HepG2 (cell line): Measurements from ENCODE around the gene LDLRAD3. TPM values are rescaled to one million over a fixed set of nuclear protein-coding genes. Genes with fewer than 3 reads are reported as not detected.

Experiments used
- ATAC-seq: fragments of 200-7000 bp; cut with Tn5 transposase; 3 replicates; pipeline ENCODE4 v1.9.1; 2020; ENCODE audit warnings: mild to moderate bottlenecking, moderate library complexity
- BruUV-seq: library from RNA; stranded (reverse); fragments of 400-500 nt; replicated peaks from 2 replicates; lab custom pipeline; 2021; lab: Mats Ljungman, UMichigan
- CTCF ChIA-PET: fragments of 300-600 bp; formaldehyde crosslinking; extraction: SDS; loops from one replicate; lab custom pipeline; 2021; ENCODE audit warnings: low total read pairs, inconsistent platforms, low intra/inter-chr PET ratio; lab: Yijun Ruan, JAX
- POLR2A ChIA-PET: fragments of 350-600 bp; sonication (Branson Sonifier 250); formaldehyde crosslinking; loops from one replicate; lab custom pipeline; 2020; ENCODE audit warnings: antibody characterized with exemption, inconsistent platforms; lab: Yijun Ruan, JAX
- DNase-seq: peaks from one replicate; pipeline ENCODE4 v3.0.0-alpha.2; 2015; ENCODE audit warnings: low spot score
- FAIRE-seq: peaks from 3 replicates; lab custom pipeline; 2011; peaks lifted over from hg19 to GRCh38; lab: Jason Lieb, UNC
- H2AFZ ChIP-seq: one replicate; pipeline ENCODE4 v1.6.1; 2011; ENCODE audit warnings: low read length, inconsistent platforms
- H3K27ac ChIP-seq: fragments of 300-600 bp; 3 replicates; pipeline ENCODE4 v1.8.0; 2011; ENCODE audit warnings: mixed run types, mild to moderate bottlenecking, mixed read lengths, low read length, inconsistent platforms; ENCODE audit not compliant: insufficient read depth; ENCODE audit errors: extremely low read length
- H3K27me3 ChIP-seq, 2 experiments: fragments of 200-600 bp in 1 of 2; 2 replicates in 1 of 2; 3 replicates in 1 of 2; pipeline versions ENCODE4 v1.6.0 to v1.8.0; 2011; ENCODE audit warnings: low read length in 2 of 2, mild to moderate bottlenecking in 2 of 2, moderate library complexity in 2 of 2, inconsistent platforms in 1 of 2; ENCODE audit not compliant: insufficient read depth in 2 of 2, control insufficient read depth in 1 of 2
- H3K36me3 ChIP-seq, 2 experiments: fragments of 200-600 bp in 1 of 2; replicated peaks in 1 of 2; 2 replicates in 1 of 2; 3 replicates in 1 of 2; pipeline versions ENCODE4 v1.5.1 to v1.8.0; 2011; ENCODE audit warnings: low read length in 2 of 2, inconsistent platforms in 1 of 2; ENCODE audit not compliant: insufficient read depth in 2 of 2, control insufficient read depth in 1 of 2
- H3K4me1 ChIP-seq: 2 replicates; pipeline ENCODE4 v1.5.1; 2012; ENCODE audit warnings: low read length, inconsistent platforms; ENCODE audit not compliant: insufficient read depth
- H3K4me2 ChIP-seq: 2 replicates; pipeline ENCODE4 v1.6.0; 2011; ENCODE audit warnings: low read depth, low read length, inconsistent platforms
- H3K4me3 ChIP-seq, 3 experiments: fragments of 200-600 bp in 1 of 3; sonication (generic), shearing (Covaris generic) in 1 of 3; replicated peaks in 1 of 3; 2 replicates each; pipeline ENCODE4 v1.5.1; 2011 to 2016; ENCODE audit warnings: low read length in 3 of 3, inconsistent platforms in 2 of 3, low read depth in 2 of 3, mild to moderate bottlenecking in 2 of 3, control low read depth in 1 of 3, mixed read lengths in 1 of 3; ENCODE audit not compliant: insufficient read depth in 1 of 3
- H3K79me2 ChIP-seq: one replicate; pipeline ENCODE4 v1.6.1; 2011; ENCODE audit warnings: low read length, inconsistent platforms; ENCODE audit not compliant: insufficient read depth
- H3K9ac ChIP-seq: 2 replicates; pipeline ENCODE4 v1.6.0; 2011; ENCODE audit warnings: mild to moderate bottlenecking, low read depth, low read length, inconsistent platforms; ENCODE audit not compliant: insufficient read depth
- H3K9me3 ChIP-seq: 2 replicates; pipeline ENCODE4 v1.5.1; 2012; ENCODE audit warnings: mild to moderate bottlenecking, low read length
- H4K20me1 ChIP-seq: 2 replicates; pipeline ENCODE4 v1.6.0; 2011; ENCODE audit warnings: inconsistent platforms, mild to moderate bottlenecking, low read length, moderate library complexity; ENCODE audit not compliant: insufficient read depth
- CHCHD3 ChIP-seq: sonication (generic); formaldehyde crosslinking; IDR thresholded peaks from 2 replicates; pipeline ENCODE4 v1.8.0; 2022; ENCODE audit warnings: mild to moderate bottlenecking, missing genetic modification reagents, moderate library complexity
- ERF ChIP-seq: IDR thresholded peaks from 2 replicates; pipeline ENCODE4 v1.6.1; 2018; ENCODE audit warnings: missing biosample characterization, missing genetic modification reagents
- SUZ12 ChIP-seq: fragments of 150-350 bp; IDR thresholded peaks from 2 replicates; pipeline ENCODE4 v1.6.1; 2014; ENCODE audit warnings: low read depth, low read length
- ZBTB1 ChIP-seq: sonication (generic); formaldehyde crosslinking; IDR thresholded peaks from 2 replicates; pipeline ENCODE4 v1.4.0; 2020; ENCODE audit warnings: missing genetic modification reagents, borderline replicate concordance
- ZFX ChIP-seq: sonication (generic); formaldehyde crosslinking; IDR thresholded peaks from 2 replicates; pipeline ENCODE4 v1.4.0; 2020; ENCODE audit warnings: mild to moderate bottlenecking, low read depth, missing genetic modification reagents, moderate library complexity
- ZKSCAN5 ChIP-seq: sonication (generic); formaldehyde crosslinking; IDR thresholded peaks from 2 replicates; pipeline ENCODE4 v1.5.1; 2020; ENCODE audit warnings: mild to moderate bottlenecking, missing genetic modification reagents
- ZNF121 ChIP-seq: sonication (generic); formaldehyde crosslinking; IDR thresholded peaks from 2 replicates; pipeline ENCODE4 v1.5.0; 2020; ENCODE audit warnings: mild to moderate bottlenecking, missing genetic modification reagents
- ZNF24 ChIP-seq: fragments of 450-650 bp; IDR thresholded peaks from 2 replicates; pipeline ENCODE4 v1.6.1; 2017; ENCODE audit warnings: antibody characterized with exemption, mild to moderate bottlenecking
- ZNF317 ChIP-seq: sonication (generic); formaldehyde crosslinking; IDR thresholded peaks from 2 replicates; pipeline ENCODE4 v1.5.0; 2020; ENCODE audit warnings: mild to moderate bottlenecking, missing genetic modification reagents
- ZNF761 ChIP-seq: sonication (generic); formaldehyde crosslinking; conservative IDR thresholded peaks from 2 replicates; pipeline ENCODE4 v1.4.0; 2020; ENCODE audit warnings: mild to moderate bottlenecking, missing genetic modification reagents
- WGBS: methylation state at CpG from one replicate; pipeline ENCODE4 v1.1.6; 2017; ENCODE audit warnings: low lambda C conversion rate; 5-methylcytosine and 5-hydroxymethylcytosine counted together
- in situ Hi-C: cut with HindIII; loops from 2 replicates; pipeline ENCODE4 v1.10.0; 2017; ENCODE audit warnings: low pct_unique_long_range_greater_than_20kb; ENCODE audit not compliant: extremely low pct_ligation_motif_present
- intact Hi-C: fragments of 100-400 bp; cut with micrococcal nuclease; formaldehyde crosslinking; loops from one replicate; pipeline ENCODE4 v1.10.0; 2022; ENCODE audit not compliant: unreplicated experiment
- polyA plus RNA-seq, 8 experiments: library from polyadenylated mRNA; depleted of rRNA in 3 of 8; stranded (reverse) in 7 of 8; unstranded in 1 of 8; fragments of >200 nt; fragmentation: Illumina TruSeq in 4 of 8; extraction: Trizol in 4 of 8; gene quantifications; 2 replicates each; pipeline versions ENCODE4 v1.2.1 to v1.2.3, GENCODE V29; 2011 to 2016; ENCODE audit warnings: low read depth in 4 of 8, missing spikeins in 1 of 8, mixed read lengths in 1 of 8; ENCODE audit not compliant: insufficient read depth in 1 of 8
- total RNA-seq, 5 experiments: library from RNA; depleted of rRNA; stranded (reverse); fragments of >200 nt; fragmentation: Illumina TruSeq; extraction: Trizol; gene quantifications; 2 replicates each; pipeline ENCODE4 v1.2.3, GENCODE V29; 2016; ENCODE audit warnings: low read depth in 1 of 5
- TF ChIP-seq, protein P1 (sequence below), 2 experiments: sonication (generic) in 1 of 2; formaldehyde crosslinking in 1 of 2; IDR thresholded peaks; 2 replicates each; pipeline versions ENCODE4 v1.5.1 to v1.6.1; 2011 to 2020; ENCODE audit warnings: borderline replicate concordance in 1 of 2, low read depth in 1 of 2, low read length in 1 of 2, mild to moderate bottlenecking in 1 of 2, missing genetic modification reagents in 1 of 2, moderate library complexity in 1 of 2

Gene LDLRAD3
- total and polyA plus RNA-seq, 2 of the 13 experiments (the other 11 are each of a cell fraction or from before 2014, with no cell fraction given) = 0.50 to 0.60 TPM

DNA sequence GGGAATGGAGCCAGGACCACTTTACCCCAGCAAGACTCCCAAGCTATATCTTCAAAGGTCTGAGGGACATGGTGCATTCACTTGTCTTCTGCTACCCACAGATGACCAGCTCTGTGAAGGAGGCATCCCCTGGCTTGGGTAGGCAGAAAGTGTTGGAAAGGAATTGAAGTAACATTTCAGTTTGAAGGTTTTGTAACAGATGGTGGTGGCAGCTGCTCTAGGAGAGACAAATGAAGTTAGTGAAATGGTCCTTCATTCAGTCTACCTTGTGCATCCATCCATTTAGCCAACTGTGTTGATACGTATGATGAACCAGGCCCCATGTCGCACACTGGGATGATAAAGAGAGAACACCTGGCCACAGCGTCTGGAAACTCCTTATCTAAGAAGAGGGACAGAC, 204.8 kb downstream of the LDLRAD3 start:
- ChIA-PET POLR2A (no interaction called here), CTCF (no interaction called here)
- H3K27me3 ChIP-seq = no peaks in the 10 kb centered on the region
- H3K79me2 ChIP-seq = no peaks in the 10 kb centered on the region
- ATAC-seq (no peak), FAIRE-seq (no peak), DNase-seq (no peak)
- 81% methylated on average over 3 of the region's 3 CpGs for WGBS
- H3K27ac ChIP-seq = no peak overlapping the region
- no peaks in the 10 kb centered on the region for H3K36me3 ChIP-seq
- H4K20me1 ChIP-seq = no peaks in the 10 kb centered on the region
- intact Hi-C loops (no loop called here), in situ Hi-C loops (no loop called here)
- no peak overlapping the region for H3K4me3 ChIP-seq
- TF ChIP-seq ZNF761 = no peak
- TF ChIP-seq ZKSCAN5 (CRISPR knock-in tag) = no peak
- TF ChIP-seq CHCHD3 (CRISPR knock-in tag) = no peak
- TF ChIP-seq ZNF24 = no peak
- no peak for TF ChIP-seq ZFX (CRISPR knock-in tag)
- no peak for TF ChIP-seq SUZ12
- no peak for TF ChIP-seq ERF (CRISPR knock-in tag)
- TF ChIP-seq ZNF121 (CRISPR knock-in tag) = no peak
- TF ChIP-seq, protein P1, sequence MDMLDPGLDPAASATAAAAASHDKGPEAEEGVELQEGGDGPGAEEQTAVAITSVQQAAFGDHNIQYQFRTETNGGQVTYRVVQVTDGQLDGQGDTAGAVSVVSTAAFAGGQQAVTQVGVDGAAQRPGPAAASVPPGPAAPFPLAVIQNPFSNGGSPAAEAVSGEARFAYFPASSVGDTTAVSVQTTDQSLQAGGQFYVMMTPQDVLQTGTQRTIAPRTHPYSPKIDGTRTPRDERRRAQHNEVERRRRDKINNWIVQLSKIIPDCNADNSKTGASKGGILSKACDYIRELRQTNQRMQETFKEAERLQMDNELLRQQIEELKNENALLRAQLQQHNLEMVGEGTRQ (IDR thresholded peaks at IDR 0.05; ENCODE audit: low read depth, low read length) = no peak
- TF ChIP-seq, protein P1 (CRISPR knock-in tag; IDR thresholded peaks at IDR 0.05; ENCODE audit: borderline replicate concordance) = no peak
- TF ChIP-seq ZNF317 (CRISPR knock-in tag) = no peak
- no peak for TF ChIP-seq ZBTB1 (CRISPR knock-in tag)
- no TSS peak for BruUV-seq
- no peak overlapping the region for H2AFZ ChIP-seq
- no peaks in the 10 kb centered on the region for H3K9me3 ChIP-seq
- H3K9ac ChIP-seq = no peak overlapping the region
- H3K4me1 ChIP-seq = no peaks in the 10 kb centered on the region
- no peak overlapping the region for H3K4me2 ChIP-seq
